H1 (cell line): ENCODE measurements around the gene MFAP3. TPM values are rescaled to one million over a fixed set of nuclear protein-coding genes. Genes with fewer than 3 reads are reported as not detected.

ENCODE experiments used
- HDAC6 ChIP-seq: IDR thresholded peaks from one replicate; pipeline ENCODE4 v1.7.1; 2012; ENCODE audit warnings: low read depth, mild to moderate bottlenecking, inconsistent platforms, low read length, moderate library complexity
- polyA plus RNA-seq, 7 experiments: library from polyadenylated mRNA; depleted of rRNA in 3 of 7; stranded (reverse) in 5 of 7; unstranded in 2 of 7; fragments of >200 nt in 5 of 7; fragments of 200-250 nt in 2 of 7; gene quantifications; 1 replicate in 5 of 7; 2 replicates in 1 of 7; 4 replicates in 1 of 7; pipeline versions ENCODE4 v1.2.1 to v1.2.3, GENCODE V29; 2011 to 2013; ENCODE audit warnings: missing spikeins in 2 of 7, mixed read lengths in 2 of 7
- total RNA-seq: library from RNA; stranded (reverse); fragmentation: NEBNext Ultra II Directional; extraction: Animal tissue kit (Norgen Biotek cat#: 25700); gene quantifications from 2 replicates; pipeline ENCODE4 v1.2.1, GENCODE V29; 2021

Gene MFAP3
- total and polyA plus RNA-seq, 2 of the 8 experiments (the other 6 are each of a cell fraction or from before 2014, with no cell fraction given), result 13.7 to 27.0 TPM

- no peak for TF ChIP-seq HDAC6
- TF ChIP-seq, all 59 proteins: peak for 0
Observed at GRCh38 chr5:154060606-154061005, 21.8 kb downstream of the MFAP3 start (continued).
